GM21360 (cell line): ENCODE data around the gene UMAD1.

Experiments
- ATAC-seq: cut with Tn5 transposase; IDR thresholded peaks from one replicate; pipeline ENCODE4 v1.9.1; 2021; ENCODE audit warnings: mild to moderate bottlenecking, moderate library complexity; ENCODE audit not compliant: unreplicated experiment

Gene UMAD1

GRCh38 chr7:7640221-7641128 is at the start of gene UMAD1:
TSS of gene UMAD1 (plus strand) at chr7:7640752. CDS start at chr7:7673372, 32,620 bp downstream.
- ATAC-seq, result peak; percentile 97

- ATAC-seq, result no peak
Measured at GRCh38 chr7:7595451-7595850, 45.1 kb upstream of the UMAD1 start.

GRCh38 chr7:7596176-7596575 is 44.4 kb upstream of the UMAD1 start:
- ATAC-seq, result no peak

- no peak for ATAC-seq
Measured at GRCh38 chr7:7607010-7607409, 33.5 kb upstream of the UMAD1 start.

GRCh38 chr7:7609330-7609729 is 31.2 kb upstream of the UMAD1 start:
- no peak for ATAC-seq

- ATAC-seq, result no peak
Measured at GRCh38 chr7:7612519-7612918, 28.0 kb upstream of the UMAD1 start.

GRCh38 chr7:7613210-7613609 is 27.3 kb upstream of the UMAD1 start:
- no peak for ATAC-seq

GRCh38 chr7:7614018-7614741 is 26.4 kb upstream of the UMAD1 start:
- no peak for ATAC-seq

- no peak for ATAC-seq
Measured at GRCh38 chr7:7617550-7617949, 23.0 kb upstream of the UMAD1 start.

- no peak for ATAC-seq
Measured at GRCh38 chr7:7618410-7618809, 22.1 kb upstream of the UMAD1 start.

- no peak for ATAC-seq
Measured at GRCh38 chr7:7620236-7620635, 20.3 kb upstream of the UMAD1 start.

- ATAC-seq, result no peak
Measured at GRCh38 chr7:7620644-7621210, 19.8 kb upstream of the UMAD1 start.

- ATAC-seq, result no peak
Measured at GRCh38 chr7:7628476-7628875, 12.1 kb upstream of the UMAD1 start.

- ATAC-seq, result no peak
Measured at GRCh38 chr7:7630626-7631329, 9.8 kb upstream of the UMAD1 start.

- no peak for ATAC-seq
Measured at GRCh38 chr7:7639421-7639820, 1.1 kb upstream of the UMAD1 start.

GRCh38 chr7:7639847-7640220 is 718 bp upstream of the UMAD1 start:
- no peak for ATAC-seq

- peak; percentile 13 for ATAC-seq
Measured at GRCh38 chr7:7641129-7641663, 644 bp downstream of the UMAD1 start.

- no peak for ATAC-seq
Measured at GRCh38 chr7:7642081-7642480, 1.5 kb downstream of the UMAD1 start.

GRCh38 chr7:7647495-7648036 is 7.0 kb downstream of the UMAD1 start:
- no peak for ATAC-seq

GRCh38 chr7:7650682-7651206 is 10.2 kb downstream of the UMAD1 start:
- ATAC-seq, result no peak
